ENCODE data around the gene TIMM44. TPM values are rescaled to one million over a fixed set of nuclear protein-coding genes. Genes with fewer than 3 reads are reported as not detected.

Gene TIMM44
- total RNA-seq, 1 donor from 2014 or later = 88.3 TPM

DNA sequence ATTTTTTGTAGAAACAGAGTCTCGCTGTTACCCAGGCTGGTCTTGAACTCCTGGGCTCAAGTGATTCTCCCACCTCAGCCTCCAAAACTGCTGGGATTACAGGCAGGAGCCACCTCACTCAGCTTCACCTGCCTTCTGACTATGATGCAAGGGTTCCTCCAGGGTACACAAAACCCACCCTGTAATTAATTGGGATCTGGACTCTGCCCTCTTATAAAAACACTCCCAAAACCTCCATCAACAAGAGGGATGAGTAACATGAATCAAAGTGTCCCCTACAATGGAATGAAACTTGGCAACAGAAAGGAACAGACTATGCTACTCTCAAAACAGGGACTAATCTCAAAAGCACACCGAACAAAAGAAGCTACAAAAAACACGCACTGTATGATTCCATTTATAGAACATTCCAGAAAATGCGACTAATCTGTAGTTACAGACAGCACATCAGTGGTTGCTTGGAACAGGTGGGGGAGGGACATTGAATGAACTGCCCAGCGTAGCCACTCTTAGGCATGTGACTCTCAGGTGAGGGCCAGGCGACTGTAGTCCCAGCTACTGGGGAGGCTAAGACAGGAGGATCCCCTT is 66.1 kb downstream of the TIMM44 start:
- DNase-seq (ENCODE audit: low read depth) = no peak

Other genes starting within 250 kb of the TIMM44 start
- gene FCER2, start 241.5 kb downstream of the TIMM44 start, total RNA-seq = not detected in 2 replicates
- not detected in 2 replicates for gene CLEC4G, start 211.6 kb downstream of the TIMM44 start, total RNA-seq
- not detected in 2 replicates for gene CD209, start 196.1 kb downstream of the TIMM44 start, total RNA-seq
- not detected in 2 replicates for gene CLEC4M, start 180.4 kb downstream of the TIMM44 start, total RNA-seq
- gene EVI5L, start 113.4 kb downstream of the TIMM44 start, total RNA-seq = 25.2 and 25.4 TPM in 2 replicates
- gene PRR36, start 69.3 kb downstream of the TIMM44 start, total RNA-seq = not detected in 2 replicates
- 0.53 and 1.0 TPM in 2 replicates for gene LRRC8E, start 55.2 kb downstream of the TIMM44 start, total RNA-seq
- 13.1 and 16.0 TPM in 2 replicates for gene MAP2K7, start 39.8 kb downstream of the TIMM44 start, total RNA-seq
- gene TGFBR3L, start 28.8 kb downstream of the TIMM44 start, total RNA-seq = 0.21 and 4.2 TPM in 2 replicates
- gene SNAPC2, start 23.3 kb downstream of the TIMM44 start, total RNA-seq = 21.5 and 27.5 TPM in 2 replicates
- gene CTXN1, start 17.5 kb downstream of the TIMM44 start, total RNA-seq = 5.0 and 7.5 TPM in 2 replicates
- gene ELAVL1, start 62.0 kb upstream of the TIMM44 start, total RNA-seq = 34.8 and 43.7 TPM in 2 replicates
- gene CCL25, start 109.1 kb upstream of the TIMM44 start, total RNA-seq = not detected in 2 replicates
- not detected in 2 replicates for gene FBN3, start 205.9 kb upstream of the TIMM44 start, total RNA-seq

Measured in myocyte (in vitro differentiated cells).